Right lobe of liver (tissue), 4 donors: Measurements from ENCODE around the gene UQCC5.

Source experiments
- POLR2A ChIP-seq: fragments of 450-650 bp; IDR thresholded peaks from one replicate; pipeline ENCODE4 v1.6.1; 2017; ENCODE audit warnings: antibody characterized with exemption, mild to moderate bottlenecking
- TF ChIP-seq, protein P1 (sequence below), 4 donors: fragments of 200-600 bp in 3 of 4; fragments of 450-650 bp in 1 of 4; IDR thresholded peaks; one replicate each; pipeline versions ENCODE4 v1.5.1 to v1.8.0; 2016 to 2022; ENCODE audit warnings: antibody characterized with exemption in 4 of 4, mild to moderate bottlenecking in 2 of 4
- donor health status: DM: no; HTN: no; CAD: no.
- donor health status: DM: no; HTN: no; CAD: no.
- donor health status: DM: no; HTN: yes; CAD: no.

- TF ChIP-seq, protein P1, sequence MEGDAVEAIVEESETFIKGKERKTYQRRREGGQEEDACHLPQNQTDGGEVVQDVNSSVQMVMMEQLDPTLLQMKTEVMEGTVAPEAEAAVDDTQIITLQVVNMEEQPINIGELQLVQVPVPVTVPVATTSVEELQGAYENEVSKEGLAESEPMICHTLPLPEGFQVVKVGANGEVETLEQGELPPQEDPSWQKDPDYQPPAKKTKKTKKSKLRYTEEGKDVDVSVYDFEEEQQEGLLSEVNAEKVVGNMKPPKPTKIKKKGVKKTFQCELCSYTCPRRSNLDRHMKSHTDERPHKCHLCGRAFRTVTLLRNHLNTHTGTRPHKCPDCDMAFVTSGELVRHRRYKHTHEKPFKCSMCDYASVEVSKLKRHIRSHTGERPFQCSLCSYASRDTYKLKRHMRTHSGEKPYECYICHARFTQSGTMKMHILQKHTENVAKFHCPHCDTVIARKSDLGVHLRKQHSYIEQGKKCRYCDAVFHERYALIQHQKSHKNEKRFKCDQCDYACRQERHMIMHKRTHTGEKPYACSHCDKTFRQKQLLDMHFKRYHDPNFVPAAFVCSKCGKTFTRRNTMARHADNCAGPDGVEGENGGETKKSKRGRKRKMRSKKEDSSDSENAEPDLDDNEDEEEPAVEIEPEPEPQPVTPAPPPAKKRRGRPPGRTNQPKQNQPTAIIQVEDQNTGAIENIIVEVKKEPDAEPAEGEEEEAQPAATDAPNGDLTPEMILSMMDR (IDR thresholded peaks at IDR 0.05): no peak
- TF ChIP-seq POLR2A: no peak
Measured at GRCh38 chr3:52557011-52557960, 20.9 kb downstream of the UQCC5 start.
